Dermis blood vessel endothelial cell (primary cell): ENCODE measurements around the gene MAN2A2. TPM values are rescaled to one million over a fixed set of nuclear protein-coding genes. Genes with fewer than 3 reads are reported as not detected.
A peak's percentile ranks its signal among the peaks of the same experiment; 100 is the strongest.
"Not testable (repeated sequence)": the region's sequence is repeated elsewhere in the genome, so short reads cannot be mapped to it uniquely, and the experiment has no call there.

Source experiments
- DNase-seq: peaks from one replicate; pipeline ENCODE4 v3.0.0; 2010
- total RNA-seq: library from RNA; depleted of rRNA; stranded (reverse); fragments of >200 nt; gene quantifications from 2 replicates; pipeline ENCODE4 v1.2.3, GENCODE V29; 2014

The MAN2A2 gene
- total RNA-seq, 1 donor from 2014 or later: 23.1 TPM

GRCh38 chr15:90905306-90906180 is 2.4 kb downstream of the MAN2A2 start:
- no peak for DNase-seq

- DNase-seq: no peak
Measured at GRCh38 chr15:90906181-90906849, 3.2 kb downstream of the MAN2A2 start.

DNA sequence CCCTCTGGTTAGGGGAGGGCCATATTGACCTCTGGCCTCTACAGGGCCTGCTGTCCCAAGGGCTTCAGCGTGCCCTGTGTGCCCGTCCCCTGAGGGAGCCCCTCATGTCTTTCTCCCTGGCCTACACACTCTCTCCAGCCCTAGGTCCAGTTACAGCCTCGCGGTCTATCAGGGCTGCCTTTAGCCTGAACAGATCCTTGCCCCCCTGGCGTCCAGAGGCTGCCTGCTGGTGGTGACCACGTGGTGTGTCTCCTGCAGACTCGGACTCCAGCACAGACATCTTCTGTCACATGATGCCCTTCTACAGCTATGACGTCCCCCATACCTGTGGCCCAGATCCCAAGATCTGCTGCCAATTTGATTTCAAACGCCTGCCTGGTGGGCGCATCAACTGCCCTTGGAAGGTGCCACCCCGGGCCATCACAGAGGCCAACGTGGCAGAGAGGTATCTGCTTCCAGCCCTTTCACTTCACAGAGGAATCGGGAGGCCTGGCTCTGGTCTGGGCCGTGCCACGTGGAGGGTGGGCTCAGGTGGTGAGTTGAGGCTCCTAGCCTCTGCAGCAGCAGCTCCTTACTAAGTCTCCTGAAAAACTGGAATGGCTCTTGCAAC is 4.1 kb downstream of the MAN2A2 start:
- DNase-seq: no peak

- DNase-seq: no peak
Measured at GRCh38 chr15:90907838-90908507, 4.9 kb downstream of the MAN2A2 start.

DNA sequence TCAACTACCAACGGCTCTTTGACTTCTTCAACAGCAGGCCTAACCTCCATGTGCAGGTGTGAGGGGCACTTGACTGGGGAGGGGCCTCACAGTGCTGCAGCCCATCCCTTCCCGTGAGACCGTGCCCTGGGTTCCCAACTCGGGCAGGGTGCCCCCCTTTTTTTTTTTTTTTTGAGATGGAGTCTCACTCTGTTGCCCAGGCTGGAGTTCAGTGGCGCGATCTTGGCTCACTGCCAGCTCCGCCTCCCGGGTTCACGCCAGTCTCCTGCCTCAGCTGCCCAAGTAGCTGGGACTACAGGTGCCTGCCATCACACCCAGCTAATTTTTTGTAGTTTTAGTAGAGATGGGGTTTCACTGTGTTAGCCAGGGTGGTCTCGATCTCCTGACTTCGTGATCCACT is 6.3 kb downstream of the MAN2A2 start:
- DNase-seq: not testable (repeated sequence)

- no peak for DNase-seq
Measured at GRCh38 chr15:90909976-90910375, 6.9 kb downstream of the MAN2A2 start.

DNA sequence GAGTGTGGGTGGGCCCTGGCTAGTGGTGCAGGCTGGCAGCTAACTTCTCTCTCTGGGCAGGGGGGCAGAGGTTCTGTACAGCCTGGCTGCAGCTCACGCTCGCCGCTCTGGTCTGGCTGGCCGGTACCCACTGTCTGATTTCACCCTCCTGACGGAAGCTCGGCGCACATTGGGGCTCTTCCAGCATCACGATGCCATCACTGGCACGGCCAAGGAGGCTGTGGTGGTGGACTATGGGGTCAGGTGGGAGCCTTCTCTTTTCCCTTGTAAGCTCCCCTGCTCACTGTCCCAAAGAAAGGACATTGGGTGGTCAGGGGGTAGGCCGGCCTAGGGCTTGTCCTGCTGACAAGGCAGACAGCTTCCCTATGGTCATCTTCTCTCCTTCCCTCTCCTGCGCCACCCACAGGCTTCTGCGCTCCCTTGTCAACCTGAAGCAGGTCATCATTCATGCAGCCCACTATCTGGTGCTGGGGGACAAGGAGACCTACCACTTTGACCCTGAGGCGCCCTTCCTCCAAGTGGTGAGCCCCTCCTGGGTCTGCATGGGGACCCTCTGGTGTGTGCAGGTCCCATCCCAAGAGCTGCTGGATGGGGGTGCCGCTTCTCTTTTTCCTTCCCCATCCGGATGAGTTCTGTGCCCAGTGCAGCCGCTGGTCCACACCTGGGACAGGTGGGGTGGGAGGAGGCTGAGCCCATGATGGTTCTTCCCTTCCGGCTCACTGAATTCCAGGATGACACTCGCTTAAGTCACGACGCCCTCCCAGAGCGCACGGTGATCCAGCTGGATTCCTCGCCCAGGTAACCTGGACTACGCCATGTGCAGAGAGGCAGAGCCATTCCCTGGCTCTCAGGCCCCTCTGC is 7.6 kb downstream of the MAN2A2 start:
- DNase-seq: no peak

DNA sequence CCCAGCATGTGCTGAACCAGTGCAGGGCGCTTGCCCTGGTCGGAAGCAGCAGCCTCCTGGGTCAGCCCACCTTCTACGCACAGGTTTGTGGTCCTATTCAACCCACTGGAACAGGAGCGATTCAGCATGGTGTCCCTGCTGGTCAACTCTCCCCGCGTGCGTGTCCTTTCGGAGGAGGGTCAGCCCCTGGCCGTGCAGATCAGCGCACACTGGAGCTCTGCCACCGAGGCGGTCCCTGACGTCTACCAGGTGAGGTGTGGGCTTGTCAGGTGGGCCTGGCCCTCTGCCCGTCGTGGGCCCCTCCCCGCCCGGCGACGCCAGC is 8.2 kb downstream of the MAN2A2 start:
- no peak for DNase-seq

- DNase-seq: no peak
Measured at GRCh38 chr15:90911906-90912769, 9.0 kb downstream of the MAN2A2 start.

DNA sequence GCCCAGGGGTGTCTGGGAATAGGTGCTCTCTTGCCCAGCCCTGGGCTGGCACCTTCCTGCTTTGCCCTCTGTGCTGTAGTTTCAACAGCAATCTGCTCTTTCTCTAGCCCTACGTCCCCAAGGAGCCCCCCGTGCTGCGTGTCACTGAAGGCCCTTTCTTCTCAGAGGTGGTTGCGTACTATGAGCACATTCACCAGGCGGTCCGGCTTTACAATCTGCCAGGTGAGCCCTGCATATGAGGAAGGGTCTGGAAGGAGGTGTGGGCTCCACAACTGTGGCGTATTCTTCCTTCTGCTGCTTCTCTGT is 9.6 kb downstream of the MAN2A2 start:
- DNase-seq: no peak

- DNase-seq: no peak
Measured at GRCh38 chr15:90913398-90913944, 10.4 kb downstream of the MAN2A2 start.

- no peak for DNase-seq
Measured at GRCh38 chr15:90914305-90915080, 11.4 kb downstream of the MAN2A2 start.

DNA sequence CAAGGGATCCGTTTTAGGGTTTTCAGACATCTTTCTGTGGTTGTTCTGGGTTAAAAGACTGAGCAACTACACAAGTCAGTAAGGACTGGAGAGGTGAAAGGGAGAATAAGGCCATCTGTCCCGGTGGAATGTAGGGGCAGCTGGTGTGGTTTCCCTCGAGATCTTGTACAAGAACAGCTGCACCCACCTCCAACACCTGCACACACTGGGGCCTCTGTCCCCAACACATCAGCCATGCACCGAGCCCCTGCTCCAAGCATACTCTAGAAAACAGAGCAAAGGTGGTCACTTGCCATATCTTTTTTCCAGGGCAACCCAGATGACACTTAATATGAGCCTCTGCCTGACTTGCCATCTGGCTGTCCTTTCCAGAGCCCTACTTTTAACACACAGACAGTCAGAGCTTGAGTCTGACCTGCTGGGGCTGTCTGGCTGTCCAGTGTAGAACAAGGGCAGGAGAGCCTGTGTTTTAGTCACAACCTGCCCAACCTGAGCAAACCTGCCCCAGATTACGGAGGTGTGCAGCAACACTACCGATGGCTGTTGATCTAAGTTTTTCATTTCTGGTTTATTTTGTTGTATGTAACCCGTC is 12.2 kb downstream of the MAN2A2 start:
- DNase-seq: no peak

DNA sequence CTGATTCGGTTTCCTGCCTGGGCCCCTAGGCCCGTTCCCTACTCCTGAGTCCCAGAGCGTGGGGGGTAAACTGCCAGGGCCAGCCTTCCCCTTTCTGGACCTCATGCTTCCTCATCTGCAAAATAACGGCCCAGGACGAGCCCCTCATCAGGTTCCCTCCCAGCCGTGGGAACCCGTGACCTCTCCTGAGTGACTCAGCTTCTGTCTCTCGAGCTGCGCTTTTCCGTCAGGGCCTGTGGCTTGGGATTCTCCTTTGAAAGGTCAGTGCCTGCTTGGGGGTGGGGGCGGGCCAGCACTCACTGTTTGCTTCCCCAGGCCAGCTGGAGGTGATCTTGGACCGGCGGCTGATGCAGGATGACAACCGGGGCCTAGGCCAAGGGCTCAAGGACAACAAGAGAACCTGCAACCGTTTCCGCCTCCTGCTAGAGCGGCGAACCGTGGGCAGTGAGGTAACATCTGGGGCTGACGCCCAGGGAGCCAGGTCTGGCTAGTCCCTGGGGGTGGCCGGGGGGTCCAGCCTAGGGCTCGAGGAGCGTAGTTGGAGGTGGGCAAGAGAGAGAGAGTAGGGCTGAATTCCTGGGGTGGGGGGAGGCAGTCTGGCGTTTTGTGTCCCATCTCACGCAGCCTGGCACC is 12.8 kb downstream of the MAN2A2 start:
- DNase-seq: peak; percentile 10

- DNase-seq: no peak
Measured at GRCh38 chr15:90916461-90916860, 13.4 kb downstream of the MAN2A2 start.

DNA sequence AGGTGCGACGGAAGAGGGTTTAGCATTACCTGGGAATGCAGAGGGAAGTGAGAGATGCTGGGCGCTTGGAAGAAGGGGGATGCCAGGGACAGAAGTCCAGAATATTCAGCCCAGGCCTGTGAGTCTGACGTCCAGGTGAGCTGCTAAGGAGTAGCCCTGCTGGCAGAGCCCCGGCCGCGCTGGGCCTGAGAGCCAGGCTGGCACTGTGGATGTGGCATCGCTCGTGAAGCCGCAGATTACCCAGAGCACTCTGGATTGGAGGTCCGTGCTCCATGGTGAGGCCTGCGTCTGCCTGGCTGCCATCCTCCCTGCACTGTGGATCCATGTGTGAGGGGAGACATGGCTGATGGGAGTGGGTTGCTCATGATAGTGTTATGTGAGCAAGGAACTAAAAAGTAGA is 14.5 kb downstream of the MAN2A2 start:
- DNase-seq: no peak

DNA sequence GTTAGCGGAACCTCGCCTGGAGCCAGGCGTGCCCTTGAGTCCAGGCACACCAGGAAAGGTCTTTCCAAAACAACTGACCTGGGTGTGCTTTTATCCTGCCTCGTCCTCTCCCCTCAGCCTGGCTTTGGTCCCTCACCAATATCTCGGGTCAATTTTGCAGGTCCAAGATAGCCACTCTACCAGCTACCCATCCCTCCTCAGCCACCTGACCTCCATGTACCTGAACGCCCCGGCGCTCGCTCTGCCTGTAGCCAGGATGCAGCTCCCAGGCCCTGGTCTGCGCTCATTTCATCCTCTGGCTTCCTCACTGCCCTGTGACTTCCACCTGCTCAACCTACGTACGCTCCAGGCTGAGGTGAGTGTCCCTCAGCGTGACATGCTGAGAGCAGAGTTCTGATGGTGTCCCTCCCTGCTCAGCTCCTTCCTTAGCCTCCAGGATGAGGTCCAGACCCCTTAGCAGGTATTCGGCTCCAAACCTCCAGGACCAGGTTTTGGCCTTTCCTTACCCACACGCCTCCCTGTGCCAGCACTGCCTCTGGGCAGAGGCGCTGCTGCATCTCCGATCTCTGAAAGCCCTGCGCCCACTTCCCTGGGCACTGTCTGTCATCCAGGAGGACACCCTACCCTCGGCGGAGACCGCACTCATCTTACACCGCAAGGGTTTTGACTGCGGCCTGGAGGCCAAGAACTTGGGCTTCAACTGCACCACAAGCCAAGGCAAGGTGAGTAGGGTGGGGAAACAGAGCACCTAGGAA is 15.1 kb downstream of the MAN2A2 start:
- DNase-seq: no peak

- DNase-seq: no peak
Measured at GRCh38 chr15:90918835-90919234, 15.7 kb downstream of the MAN2A2 start.

- no peak for DNase-seq
Measured at GRCh38 chr15:90921887-90922286, 18.8 kb downstream of the MAN2A2 start.
